ENCODE results near the gene TBP. TPM values are rescaled to one million over a fixed set of nuclear protein-coding genes. Genes with fewer than 3 reads are reported as not detected.
A peak's percentile ranks its signal among the peaks of the same experiment; 100 is the strongest.
"Not testable (repeated sequence)": the region's sequence is repeated elsewhere in the genome, so short reads cannot be mapped to it uniquely, and the experiment has no call there.

Gene TBP
- total RNA-seq, result 10 to 100 TPM; 19.1 to 19.6 TPM

- DNase-seq, result peak; percentile 98
- ChIA-PET POLR2A (interaction anchor here (0.6 to 5.5 kb wide), 12 partner anchors 9 to 853 kb away, joined by 3 to 75 read pairs (median 4); partner anchors contain the start of genes C6orf120, DYNLT2, ERMARD and PDCD2), CTCF (interaction anchor here (1.6 to 1.8 kb wide), 2 partner anchors 24 to 30 kb away, joined by 3 to 19 read pairs; partner anchors contain the start of gene PDCD2)
- Mint-ChIP-seq H3K9me3 (no peaks in the 10 kb centered on the region), H3K4me1 (peaks cover 42% of the 10 kb centered on the region), H3K4me3 (no peak within 1 kb of the TSS), H3K27me3 (no peaks in the 10 kb centered on the region), H3K36me3 (ENCODE audit: low read depth) (peaks cover 27% of the 10 kb centered on the region), H3K27ac (no peak within 1 kb of the TSS)
These were observed at the start of gene TBP for GRCh38 chr6:170554013-170554795. Gene TBP, plus strand, starts transcription at chr6:170554369. Its CDS starts 2,661 bp downstream, at chr6:170557030.

- Mint-ChIP-seq H3K27ac (no peak overlapping the region), H3K4me3 (no peak overlapping the region), H3K4me1 (no peaks in the 10 kb centered on the region), H3K36me3 (ENCODE audit: low read depth) (no peaks in the 10 kb centered on the region), H3K9me3 (peaks cover 18% of the 10 kb centered on the region), H3K27me3 (peaks cover 24% of the 10 kb centered on the region)
- CTCF ChIA-PET, result no interaction called here
- no peak for DNase-seq
- POLR2A ChIA-PET, result no interaction called here
These were observed 49.7 kb upstream of the TBP start for GRCh38 chr6:170504479-170504878.

- DNase-seq, result no peak
- Mint-ChIP-seq H3K36me3 (ENCODE audit: low read depth) (no peaks in the 10 kb centered on the region), H3K27ac (no peak overlapping the region), H3K4me3 (no peak overlapping the region), H3K4me1 (no peaks in the 10 kb centered on the region), H3K9me3 (peaks cover 18% of the 10 kb centered on the region), H3K27me3 (peaks cover 25% of the 10 kb centered on the region)
- POLR2A ChIA-PET, result no interaction called here
- CTCF ChIA-PET, result no interaction called here
These were observed 48.9 kb upstream of the TBP start for GRCh38 chr6:170505306-170505705.

GRCh38 chr6:170506446-170506845, 47.7 kb upstream of the TBP start:
- no peak for DNase-seq
- no peak overlapping the region for H3K27ac Mint-ChIP-seq
- peaks cover 22% of the 10 kb centered on the region for H3K27me3 Mint-ChIP-seq
- H3K4me1 Mint-ChIP-seq, result no peaks in the 10 kb centered on the region
- no peak overlapping the region for H3K4me3 Mint-ChIP-seq
- CTCF ChIA-PET, result no interaction called here
- peaks cover 10% of the 10 kb centered on the region for H3K9me3 Mint-ChIP-seq
- POLR2A ChIA-PET, result no interaction called here
- H3K36me3 Mint-ChIP-seq (ENCODE audit: low read depth), result no peaks in the 10 kb centered on the region

- H3K4me3 Mint-ChIP-seq; H3K27ac Mint-ChIP-seq; DNase-seq; POLR2A ChIA-PET; H3K36me3 Mint-ChIP-seq (ENCODE audit: low read depth); H3K4me1 Mint-ChIP-seq; H3K9me3 Mint-ChIP-seq: not testable (repeated sequence)
- CTCF ChIA-PET, result interaction anchor here (1.2 kb wide), 1 partner anchor 9 kb away, joined by 4 read pairs; no protein-coding TSS in a partner anchor
- H3K27me3 Mint-ChIP-seq, result peaks cover 20% of the 10 kb centered on the region
These were observed 46.4 kb upstream of the TBP start for GRCh38 chr6:170507728-170508127.

- H3K9me3 Mint-ChIP-seq, H3K4me3 Mint-ChIP-seq: not testable (repeated sequence)
These were observed 45.9 kb upstream of the TBP start for GRCh38 chr6:170508275-170508674.

GRCh38 chr6:170508892-170509722, 45.1 kb upstream of the TBP start:
- H3K27me3 Mint-ChIP-seq, result peaks cover 29% of the 10 kb centered on the region
- DNase-seq; H3K4me1 Mint-ChIP-seq; H3K4me3 Mint-ChIP-seq; POLR2A ChIA-PET; H3K27ac Mint-ChIP-seq; H3K36me3 Mint-ChIP-seq (ENCODE audit: low read depth); H3K9me3 Mint-ChIP-seq: not testable (repeated sequence)
- CTCF ChIA-PET, result interaction anchor here (1.7 kb wide), 1 partner anchor 43 kb away, joined by 4 read pairs; no protein-coding TSS in a partner anchor

More at GRCh38 chr6:170508275-170508674, 45.9 kb upstream of the TBP start:
- DNase-seq; H3K36me3 Mint-ChIP-seq (ENCODE audit: low read depth); H3K27ac Mint-ChIP-seq; H3K4me1 Mint-ChIP-seq; POLR2A ChIA-PET; CTCF ChIA-PET: not testable (repeated sequence)
- peaks cover 24% of the 10 kb centered on the region for H3K27me3 Mint-ChIP-seq

GRCh38 chr6:170509723-170510018, 44.5 kb upstream of the TBP start:
- no peak for DNase-seq
- POLR2A ChIA-PET, result no interaction called here
- Mint-ChIP-seq H3K27ac (no peak overlapping the region), H3K4me3 (no peak overlapping the region), H3K9me3 (no peaks in the 10 kb centered on the region), H3K4me1 (no peaks in the 10 kb centered on the region), H3K27me3 (peaks cover 29% of the 10 kb centered on the region), H3K36me3 (ENCODE audit: low read depth) (no peaks in the 10 kb centered on the region)
- CTCF ChIA-PET, result interaction anchor here (1.7 kb wide), 1 partner anchor 43 kb away, joined by 4 read pairs; no protein-coding TSS in a partner anchor

- ChIA-PET CTCF (no interaction called here), POLR2A (no interaction called here)
- Mint-ChIP-seq H3K4me1 (no peaks in the 10 kb centered on the region), H3K9me3 (no peaks in the 10 kb centered on the region), H3K4me3 (no peak overlapping the region), H3K27me3 (peaks cover 28% of the 10 kb centered on the region), H3K27ac (no peak overlapping the region), H3K36me3 (ENCODE audit: low read depth) (no peaks in the 10 kb centered on the region)
- no peak for DNase-seq
These were observed 43.5 kb upstream of the TBP start for GRCh38 chr6:170510631-170511030.

GRCh38 chr6:170512249-170512648, 41.9 kb upstream of the TBP start:
- Mint-ChIP-seq H3K4me1 (peaks cover 1% of the 10 kb centered on the region), H3K9me3 (no peaks in the 10 kb centered on the region), H3K36me3 (ENCODE audit: low read depth) (no peaks in the 10 kb centered on the region), H3K27ac (no peak overlapping the region), H3K27me3 (peaks cover 30% of the 10 kb centered on the region), H3K4me3 (no peak overlapping the region)
- no peak for DNase-seq
- ChIA-PET POLR2A (no interaction called here), CTCF (no interaction called here)

- H3K36me3 Mint-ChIP-seq (ENCODE audit: low read depth), result no peaks in the 10 kb centered on the region
- H3K27me3 Mint-ChIP-seq, result peaks cover 48% of the 10 kb centered on the region
- H3K4me1 Mint-ChIP-seq, result peaks cover 1% of the 10 kb centered on the region
- no peak overlapping the region for H3K27ac Mint-ChIP-seq
- ChIA-PET CTCF (no interaction called here), POLR2A (no interaction called here)
- H3K4me3 Mint-ChIP-seq, result no peak overlapping the region
- no peak for DNase-seq
- H3K9me3 Mint-ChIP-seq, result no peaks in the 10 kb centered on the region
These were observed 39.3 kb upstream of the TBP start for GRCh38 chr6:170514908-170515307.

- no peaks in the 10 kb centered on the region for H3K36me3 Mint-ChIP-seq (ENCODE audit: low read depth)
- DNase-seq, result peak; percentile 37
- H3K27me3 Mint-ChIP-seq, result peaks cover 60% of the 10 kb centered on the region
- no peak overlapping the region for H3K4me3 Mint-ChIP-seq
- H3K4me1 Mint-ChIP-seq, result peaks cover 7% of the 10 kb centered on the region
- ChIA-PET POLR2A (no interaction called here), CTCF (interaction anchor here (1.0 to 2.2 kb wide), 18 partner anchors 10 to 727 kb away, joined by 3 to 21 read pairs (median 4); no protein-coding TSS in a partner anchor)
- no peaks in the 10 kb centered on the region for H3K9me3 Mint-ChIP-seq
- H3K27ac Mint-ChIP-seq, result no peak overlapping the region
These were observed 37.2 kb upstream of the TBP start for GRCh38 chr6:170516783-170517616.
